ENCODE data around the gene FOXP1.

GRCh38 chr3:71582612-71583565 is 639 bp downstream of the FOXP1 start:
- TF ChIP-seq CTCF (optimal IDR thresholded peaks at IDR 0.05 in 1 of 3, IDR thresholded peaks at IDR 0.05 in 1 of 3, conservative IDR thresholded peaks at IDR 0.05 in 1 of 3; ENCODE audit: extremely low read depth in 1 of 3, insufficient read depth in 2 of 3, low read length in 3 of 3) (no peak), EZH2 (IDR thresholded peaks at IDR 0.05; ENCODE audit: low read length) (no peak)

Measured in keratinocyte (primary cell).